GM12872 (cell line): Measurements from ENCODE around the gene CECR2.

ENCODE experiments used
- CTCF ChIP-seq: IDR thresholded peaks from 3 replicates; pipeline ENCODE4 v1.5.1; 2011; ENCODE audit warnings: low read depth, mild to moderate bottlenecking, low read length, moderate library complexity; ENCODE audit not compliant: insufficient read depth

Gene CECR2

DNA sequence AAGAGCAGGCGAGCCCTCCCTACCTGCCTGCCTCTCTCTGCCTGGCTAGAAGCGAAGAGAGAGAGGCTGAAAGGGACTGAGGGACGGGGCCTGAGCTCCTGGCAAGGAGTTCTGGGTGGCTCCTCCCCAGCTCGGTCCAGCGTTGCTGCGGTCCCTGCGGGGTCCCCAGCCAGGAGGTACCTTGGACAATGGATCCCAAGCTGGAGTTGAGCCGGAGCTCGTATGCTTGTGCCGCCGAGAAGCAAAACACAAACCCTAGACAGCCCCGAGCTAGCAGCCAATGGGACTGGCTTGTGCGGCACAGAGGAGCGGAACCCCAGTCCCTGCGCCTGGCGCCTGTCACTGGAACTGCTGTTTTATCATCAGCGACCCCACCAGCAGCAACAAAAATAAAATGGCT, 212.4 kb downstream of the CECR2 start:
- TF ChIP-seq CTCF: no peak

- no peak for TF ChIP-seq CTCF
These were observed 213.9 kb downstream of the CECR2 start for GRCh38 chr22:17583151-17583550.

DNA sequence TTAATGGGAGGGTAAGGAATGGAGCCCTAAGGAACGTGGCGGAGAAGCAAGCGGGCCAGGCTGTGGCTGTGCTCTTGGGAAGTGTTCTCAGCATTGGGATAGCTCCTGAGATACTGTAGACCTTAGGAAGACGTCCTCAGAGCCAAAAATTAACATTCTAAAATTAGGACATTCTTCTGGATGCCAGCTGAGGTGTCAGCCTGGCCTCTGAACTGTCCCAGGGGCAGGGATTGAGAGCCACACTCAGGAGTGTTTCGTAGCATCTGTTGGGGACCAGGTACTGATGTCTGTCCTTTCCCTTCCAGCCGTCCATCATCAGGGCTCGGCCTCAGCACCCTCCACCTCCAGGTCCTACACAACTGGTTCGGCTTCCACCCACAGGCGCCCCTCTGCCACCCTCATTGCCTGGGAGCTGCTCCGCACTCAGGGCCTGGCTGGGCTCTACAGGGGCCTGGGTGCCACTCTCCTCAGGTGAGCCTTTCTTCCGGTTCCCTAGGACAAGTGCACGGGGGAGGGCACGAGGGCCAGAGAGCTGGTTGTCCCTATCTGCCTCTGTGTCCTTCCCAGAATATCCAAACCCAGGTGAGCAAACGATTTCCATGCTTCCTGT, 217.7 kb downstream of the CECR2 start:
- TF ChIP-seq CTCF: no peak

GRCh38 chr22:17587629-17588028, 218.4 kb downstream of the CECR2 start:
- TF ChIP-seq CTCF: no peak

DNA sequence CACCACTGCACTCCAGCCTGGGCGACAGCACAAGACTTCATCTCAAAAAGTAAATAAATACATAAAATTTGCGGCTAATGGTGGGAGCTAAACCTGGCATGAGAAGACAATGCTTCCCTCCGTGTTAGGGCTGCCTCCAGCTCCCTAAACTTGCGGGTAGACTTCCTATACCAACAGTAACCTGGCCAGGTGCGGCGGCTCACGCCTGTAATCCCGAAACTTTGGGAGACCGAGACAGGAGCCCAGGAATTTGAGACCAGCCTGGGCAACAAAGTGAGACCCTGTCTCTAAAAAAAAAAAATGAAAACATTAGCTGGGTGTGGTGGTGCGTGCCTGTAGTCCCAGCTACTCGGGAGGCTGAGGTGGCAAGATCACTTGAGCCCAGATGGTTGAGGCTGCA, 219.3 kb downstream of the CECR2 start:
- no peak for TF ChIP-seq CTCF

DNA sequence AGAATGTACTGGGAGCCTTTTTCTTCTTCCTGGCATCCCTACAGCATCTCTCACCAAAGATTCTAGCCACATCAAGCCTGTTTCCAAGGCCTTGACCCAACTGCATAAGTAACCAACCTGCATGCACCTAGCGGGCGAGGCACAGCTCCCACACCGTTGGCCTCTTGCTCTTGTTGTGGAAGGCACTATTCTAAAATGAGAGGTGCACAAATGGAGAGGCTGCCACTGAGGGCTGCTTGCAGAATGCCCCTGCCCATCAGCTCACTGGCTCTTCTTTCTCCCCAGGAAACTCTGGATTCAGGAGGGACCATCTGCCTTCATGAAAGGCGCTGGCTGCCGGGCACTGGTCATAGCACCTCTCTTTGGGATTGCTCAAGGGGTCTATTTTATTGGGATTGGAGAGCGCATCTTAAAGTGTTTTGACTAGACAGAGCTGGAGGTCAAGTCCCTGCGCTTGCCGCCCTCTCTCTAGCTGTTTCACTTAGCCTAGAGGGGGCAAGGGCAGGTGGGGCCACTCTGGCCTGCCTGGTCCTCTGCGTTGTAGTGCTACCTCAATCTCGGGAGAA, 220.6 kb downstream of the CECR2 start:
- TF ChIP-seq CTCF: no peak

- no peak for TF ChIP-seq CTCF
These were observed 221.3 kb downstream of the CECR2 start for GRCh38 chr22:17590586-17590985.
